Liver (tissue), 3 donors: ENCODE data around the gene CHAT.

Experiments
- CTCF ChIP-seq: fragments of 150-350 bp; IDR thresholded peaks from 2 replicates; pipeline ENCODE4 v1.5.1; 2017; ENCODE audit warnings: improper control_type of control experiment, low read depth, low read length; ENCODE audit not compliant: missing input control
- EGR1 ChIP-seq, 2 donors: IDR thresholded peaks; 2 replicates each; pipeline ENCODE4 v1.6.1; 2016 to 2018; ENCODE audit warnings: antibody characterized with exemption in 2 of 2, low read depth in 2 of 2
- GABPA ChIP-seq, 2 donors: IDR thresholded peaks in 1 of 2; conservative IDR thresholded peaks in 1 of 2; 2 replicates each; pipeline ENCODE4 v1.6.1; 2016; ENCODE audit warnings: antibody characterized with exemption in 2 of 2, mild to moderate bottlenecking in 1 of 2, moderate library complexity in 1 of 2
- HNF4A ChIP-seq, 2 donors: conservative IDR thresholded peaks; 2 replicates each; pipeline ENCODE4 v1.6.1; 2016; ENCODE audit warnings: antibody characterized with exemption in 2 of 2, mild to moderate bottlenecking in 2 of 2
- JUND ChIP-seq, 2 donors: IDR thresholded peaks; 2 replicates each; pipeline ENCODE4 v1.6.1; 2016; ENCODE audit warnings: antibody characterized with exemption in 2 of 2
- MAX ChIP-seq: IDR thresholded peaks from 2 replicates; pipeline ENCODE4 v1.6.1; 2016; ENCODE audit warnings: antibody characterized with exemption
- RAD21 ChIP-seq, 2 donors: IDR thresholded peaks; 2 replicates each; pipeline ENCODE4 v1.6.1; 2016; ENCODE audit warnings: antibody characterized with exemption in 2 of 2, mild to moderate bottlenecking in 2 of 2
- SP1 ChIP-seq: IDR thresholded peaks from 2 replicates; pipeline ENCODE4 v1.6.1; 2018; ENCODE audit warnings: antibody characterized with exemption, mild to moderate bottlenecking
- TAF1 ChIP-seq: conservative IDR thresholded peaks from 2 replicates; pipeline ENCODE4 v1.6.1; 2016; ENCODE audit warnings: antibody characterized with exemption, mild to moderate bottlenecking
- TF ChIP-seq, protein P1 (sequence below): IDR thresholded peaks from 2 replicates; pipeline ENCODE4 v1.6.1; 2016; ENCODE audit warnings: antibody characterized with exemption
- donor health status: healthy.
- donor health status: healthy.

GRCh38 chr10:49628599-49628998 is 14.8 kb downstream of the CHAT start:
- TF ChIP-seq CTCF (no peak), RAD21 (IDR thresholded peaks at IDR 0.05) (no peak), MAX (no peak), JUND (IDR thresholded peaks at IDR 0.05) (no peak), TAF1 (no peak), GABPA (IDR thresholded peaks at IDR 0.05 in 1 of 2, conservative IDR thresholded peaks at IDR 0.05 in 1 of 2) (no peak), SP1 (no peak), HNF4A (conservative IDR thresholded peaks at IDR 0.05) (no peak), EGR1 (IDR thresholded peaks at IDR 0.05; ENCODE audit: low read depth in 2 of 2) (no peak)
- TF ChIP-seq, protein P1, sequence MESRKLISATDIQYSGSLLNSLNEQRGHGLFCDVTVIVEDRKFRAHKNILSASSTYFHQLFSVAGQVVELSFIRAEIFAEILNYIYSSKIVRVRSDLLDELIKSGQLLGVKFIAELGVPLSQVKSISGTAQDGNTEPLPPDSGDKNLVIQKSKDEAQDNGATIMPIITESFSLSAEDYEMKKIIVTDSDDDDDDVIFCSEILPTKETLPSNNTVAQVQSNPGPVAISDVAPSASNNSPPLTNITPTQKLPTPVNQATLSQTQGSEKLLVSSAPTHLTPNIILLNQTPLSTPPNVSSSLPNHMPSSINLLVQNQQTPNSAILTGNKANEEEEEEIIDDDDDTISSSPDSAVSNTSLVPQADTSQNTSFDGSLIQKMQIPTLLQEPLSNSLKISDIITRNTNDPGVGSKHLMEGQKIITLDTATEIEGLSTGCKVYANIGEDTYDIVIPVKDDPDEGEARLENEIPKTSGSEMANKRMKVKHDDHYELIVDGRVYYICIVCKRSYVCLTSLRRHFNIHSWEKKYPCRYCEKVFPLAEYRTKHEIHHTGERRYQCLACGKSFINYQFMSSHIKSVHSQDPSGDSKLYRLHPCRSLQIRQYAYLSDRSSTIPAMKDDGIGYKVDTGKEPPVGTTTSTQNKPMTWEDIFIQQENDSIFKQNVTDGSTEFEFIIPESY = no peak
